Thoracic aorta (tissue), 2 donors: ENCODE data around the gene SPINK2. TPM values are rescaled to one million over a fixed set of nuclear protein-coding genes. Genes with fewer than 3 reads are reported as not detected.

Experiments used
- ATAC-seq: fragments of 150-250 bp; one replicate; pipeline ENCODE4 v1.8.0; 2017; ENCODE audit warnings: low read depth; ENCODE audit not compliant: insufficient number of reproducible peaks, low FRiP score
- DNase-seq: peaks from one replicate; pipeline ENCODE4 v3.0.0-alpha.2; 2020; ENCODE audit warnings: low spot score
- H3K27ac ChIP-seq, 2 donors: fragments of 200-600 bp; sonication (generic); 1 replicate in 1 of 2; 2 replicates in 1 of 2; pipeline ENCODE4 v1.5.1; 2016; ENCODE audit warnings: mild to moderate bottlenecking in 2 of 2, moderate library complexity in 2 of 2
- H3K27me3 ChIP-seq: fragments of 200-600 bp; sonication (generic); replicated peaks from 2 replicates; pipeline ENCODE4 v1.6.0; 2016; ENCODE audit warnings: mild to moderate bottlenecking; ENCODE audit not compliant: insufficient read depth
- H3K36me3 ChIP-seq: fragments of 200-600 bp; sonication (generic); one replicate; pipeline ENCODE4 v1.5.1; 2016
- H3K4me1 ChIP-seq, 2 donors: fragments of 200-600 bp; sonication (generic); 1 replicate in 1 of 2; 2 replicates in 1 of 2; pipeline versions ENCODE4 v1.5.1 to v1.6.0; 2016; ENCODE audit warnings: low read depth in 2 of 2, mild to moderate bottlenecking in 1 of 2; ENCODE audit not compliant: control insufficient read depth in 1 of 2
- H3K4me3 ChIP-seq: fragments of 200-600 bp; sonication (generic); 2 replicates; pipeline ENCODE4 v1.5.1; 2016; ENCODE audit warnings: mild to moderate bottlenecking
- H3K9me3 ChIP-seq: fragments of 200-600 bp; sonication (generic); 2 replicates; pipeline ENCODE4 v1.5.1; 2016
- CTCF ChIP-seq: fragments of 200-600 bp; sonication (generic); IDR thresholded peaks from one replicate; pipeline ENCODE4 v1.5.1; 2019; ENCODE audit warnings: antibody characterized with exemption
- total RNA-seq, 2 donors: library from RNA; depleted of rRNA; stranded (reverse); fragments of >200 nt; gene quantifications; one replicate each; pipeline versions ENCODE4 v1.1.0 to v1.2.3, GENCODE V29; 2016

The SPINK2 gene
- total RNA-seq, 2 donors from 2014 or later, result not detected

GRCh38 chr4:56859841-56860240 is 38.3 kb upstream of the SPINK2 start:
- no peak for DNase-seq
- no peak overlapping the region for H3K27ac ChIP-seq
- no peaks in the 10 kb centered on the region for H3K9me3 ChIP-seq
- no peak for ATAC-seq
- no peaks in the 10 kb centered on the region for H3K36me3 ChIP-seq
- H3K27me3 ChIP-seq, result no peaks in the 10 kb centered on the region
- TF ChIP-seq CTCF, result no peak
- H3K4me1 ChIP-seq, result peaks cover 7 to 14% of the 10 kb centered on the region in 2 donors
- H3K4me3 ChIP-seq, result no peak overlapping the region

GRCh38 chr4:56857601-56858309 is 36.3 kb upstream of the SPINK2 start:
- TF ChIP-seq CTCF, result no peak
- ATAC-seq, result no peak
- H3K27ac ChIP-seq, result no peak overlapping the region

DNA sequence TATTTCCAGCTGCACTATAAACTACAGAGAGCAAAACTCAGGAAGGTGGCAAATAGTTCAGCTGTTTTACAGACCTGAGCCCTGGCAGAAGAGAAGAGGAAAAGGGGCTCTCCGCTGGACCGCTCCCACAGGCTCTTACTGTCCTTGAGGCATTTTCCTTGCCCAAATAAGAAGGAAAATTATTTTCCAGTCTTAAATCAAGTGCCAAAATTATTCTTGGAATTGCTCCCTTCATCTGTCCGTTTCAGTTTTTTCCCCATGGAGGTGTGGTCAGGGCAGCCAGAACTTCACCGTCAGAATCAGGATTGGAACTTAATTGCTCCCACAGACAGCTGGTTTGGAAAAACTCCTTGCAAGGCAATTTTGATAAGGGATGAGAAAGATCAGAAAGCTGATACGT is 35.2 kb upstream of the SPINK2 start:
- no peak for TF ChIP-seq CTCF
- Histone ChIP-seq H3K36me3 (no peaks in the 10 kb centered on the region), H3K4me1 (peaks cover 7 to 14% of the 10 kb centered on the region in 2 donors), H3K27me3 (no peaks in the 10 kb centered on the region), H3K9me3 (no peaks in the 10 kb centered on the region), H3K4me3 (no peak overlapping the region), H3K27ac (no peak overlapping the region)
- no peak for DNase-seq
- ATAC-seq, result no peak

More at GRCh38 chr4:56857601-56858309, 36.3 kb upstream of the SPINK2 start:
- no peak for DNase-seq
- no peaks in the 10 kb centered on the region for H3K36me3 ChIP-seq
- H3K27me3 ChIP-seq, result no peaks in the 10 kb centered on the region
- no peaks in the 10 kb centered on the region for H3K9me3 ChIP-seq
- no peak overlapping the region for H3K4me3 ChIP-seq
- peaks cover 7 to 14% of the 10 kb centered on the region in 2 donors for H3K4me1 ChIP-seq

- no peak for TF ChIP-seq CTCF
- H3K27me3 ChIP-seq, result no peaks in the 10 kb centered on the region
- ATAC-seq (no peak), DNase-seq (no peak)
- H3K9me3 ChIP-seq, result no peaks in the 10 kb centered on the region
- H3K36me3 ChIP-seq, result no peaks in the 10 kb centered on the region
- no peak overlapping the region for H3K4me3 ChIP-seq
- no peak overlapping the region for H3K27ac ChIP-seq
- H3K4me1 ChIP-seq, result no peaks in the 10 kb centered on the region
These were observed 29.4 kb upstream of the SPINK2 start for GRCh38 chr4:56850910-56851309.

GRCh38 chr4:56844802-56845580 is 23.5 kb upstream of the SPINK2 start:
- no peak for ATAC-seq
- H3K36me3 ChIP-seq, result no peaks in the 10 kb centered on the region
- no peak for TF ChIP-seq CTCF
- H3K27me3 ChIP-seq, result no peaks in the 10 kb centered on the region
- H3K9me3 ChIP-seq, result no peaks in the 10 kb centered on the region
- H3K27ac ChIP-seq, result no peak overlapping the region
- no peak overlapping the region for H3K4me3 ChIP-seq
- no peak for DNase-seq
- H3K4me1 ChIP-seq, result no peaks in the 10 kb centered on the region
